Thyroid gland (tissue), 4 donors: ENCODE measurements around the gene PYROXD2.

Experiments
- CTCF ChIP-seq, 6 experiments: fragments of 200-600 bp in 3 of 6; fragments of 450-650 bp in 3 of 6; sonication (generic) in 3 of 6; IDR thresholded peaks; one replicate each; pipeline ENCODE4 v1.5.1; 2016 to 2019; ENCODE audit warnings: antibody characterized with exemption in 6 of 6, mild to moderate bottlenecking in 2 of 6, inconsistent platforms in 1 of 6, moderate library complexity in 1 of 6
- POLR2A ChIP-seq, 2 donors: fragments of 450-650 bp; IDR thresholded peaks; one replicate each; pipeline ENCODE4 v1.6.1; 2017; ENCODE audit warnings: antibody characterized with exemption in 2 of 2, mild to moderate bottlenecking in 2 of 2, moderate library complexity in 1 of 2

- TF ChIP-seq CTCF (IDR thresholded peaks at IDR 0.05), result no peak
- TF ChIP-seq POLR2A (IDR thresholded peaks at IDR 0.05), result no peak
Observed at GRCh38 chr10:98432330-98432729, 17.3 kb upstream of the PYROXD2 start.
